CD4-positive, alpha-beta T cell treated with Interleukin-17A for 1 hour (primary cell): Measurements from ENCODE around the gene MIPOL1.
"Not testable (repeated sequence)": the region's sequence is repeated elsewhere in the genome, so short reads cannot be mapped to it uniquely, and the experiment has no call there.

Experiments
- DNase-seq: peaks from one replicate; pipeline ENCODE4 v3.0.0-alpha.2; 2020

MIPOL1 gene

DNA sequence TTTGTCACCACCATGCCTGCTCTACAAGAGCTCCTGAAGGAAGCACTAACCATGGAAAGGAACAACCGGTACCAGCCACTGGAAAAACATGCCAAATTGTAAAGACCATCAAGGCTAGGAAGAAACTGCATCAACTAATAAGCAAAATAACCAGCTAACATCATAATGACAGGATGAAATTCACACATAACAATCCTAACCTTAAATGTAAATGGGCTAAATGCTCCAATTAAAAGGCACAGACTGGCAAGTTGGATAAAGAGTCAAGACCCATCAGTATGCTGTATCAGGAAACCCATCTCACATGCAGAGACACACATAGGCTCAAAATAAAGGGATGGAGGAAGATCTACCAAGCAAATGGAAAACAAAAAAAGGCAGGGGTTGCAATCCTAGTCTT lies 97.5 kb downstream of the MIPOL1 start:
- not testable (repeated sequence) for DNase-seq

DNA sequence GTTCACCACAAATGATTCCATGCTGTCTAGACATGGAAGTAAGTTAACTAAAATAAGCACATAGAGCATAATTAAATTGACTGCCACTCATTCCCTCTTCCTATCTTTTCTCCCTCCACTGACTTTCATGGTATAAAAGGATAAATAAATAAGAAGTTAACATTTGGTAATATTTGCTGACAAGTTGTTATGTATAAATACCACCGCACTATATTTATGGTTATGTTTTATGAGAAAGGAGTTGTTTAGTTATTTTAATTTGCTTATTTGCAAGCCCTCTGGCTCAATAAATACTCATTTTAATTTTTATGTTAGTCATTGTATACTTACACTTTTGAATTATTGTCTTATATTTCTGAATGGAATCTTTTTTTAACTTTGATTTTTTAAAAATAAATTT lies 113.5 kb downstream of the MIPOL1 start:
- DNase-seq: no peak

- DNase-seq: no peak
These were observed 121.2 kb downstream of the MIPOL1 start for GRCh38 chr14:37318938-37319337.

- DNase-seq: no peak
These were observed 122.4 kb downstream of the MIPOL1 start for GRCh38 chr14:37320106-37320505.

GRCh38 chr14:37325332-37325731 lies 127.6 kb downstream of the MIPOL1 start:
- DNase-seq: no peak

DNA sequence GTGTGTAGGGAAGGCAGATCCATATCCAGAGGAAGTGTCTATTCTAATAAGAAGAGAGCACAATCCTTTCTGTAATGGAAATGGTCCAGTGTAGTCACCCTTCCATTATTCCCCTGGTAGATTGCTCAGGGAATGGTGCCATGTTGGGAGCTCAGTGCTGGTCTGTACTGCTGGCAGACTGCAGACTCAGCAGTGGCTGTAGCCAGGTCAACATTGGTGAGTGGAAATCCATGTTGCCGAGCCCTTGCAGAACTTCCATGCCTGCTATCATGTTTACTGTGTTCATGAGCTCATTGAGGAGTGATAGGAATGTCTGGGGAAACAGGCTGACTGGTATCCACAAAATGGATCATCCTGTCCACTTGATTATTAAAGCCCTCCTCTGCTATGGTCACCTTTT lies 128.7 kb downstream of the MIPOL1 start:
- DNase-seq: no peak

- DNase-seq: not testable (repeated sequence)
These were observed 130.2 kb downstream of the MIPOL1 start for GRCh38 chr14:37327933-37328332.

GRCh38 chr14:37328673-37329072 lies 130.9 kb downstream of the MIPOL1 start:
- no peak for DNase-seq

DNA sequence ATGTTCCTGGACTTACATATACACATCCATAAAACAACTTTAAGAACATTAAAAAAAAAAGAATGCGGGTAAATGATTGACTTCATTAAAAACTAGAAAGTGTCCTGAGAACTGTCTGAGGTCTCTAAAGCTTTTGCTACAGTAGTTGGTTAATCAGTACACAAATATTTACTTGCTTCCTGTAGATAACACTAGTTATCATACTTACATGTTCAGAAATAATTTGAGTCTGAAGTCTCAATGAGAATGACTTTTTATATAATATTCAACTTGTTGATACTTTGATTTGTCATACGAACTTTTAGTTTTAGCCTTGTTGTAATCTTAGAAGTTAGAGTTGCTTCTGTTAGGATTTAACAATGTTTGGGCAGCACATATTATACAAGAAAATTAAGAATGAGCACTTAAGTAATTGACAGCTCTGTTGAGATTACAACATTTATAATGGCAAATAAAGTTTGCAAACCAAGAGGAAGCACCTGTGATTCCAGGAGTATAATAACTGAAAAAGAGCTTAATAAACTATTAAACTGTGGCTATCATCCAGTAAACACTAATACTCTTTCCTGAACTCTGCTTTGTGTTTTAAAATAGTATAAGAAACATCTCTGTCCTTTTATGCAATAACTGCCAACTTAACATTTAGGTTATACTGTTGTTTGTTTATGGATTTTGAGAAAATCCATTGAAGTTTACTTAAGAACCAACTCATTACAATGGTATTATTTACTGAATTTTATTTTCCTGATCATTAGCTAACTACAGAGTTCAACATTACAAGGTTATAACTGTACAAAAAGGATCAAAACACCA lies 131.7 kb downstream of the MIPOL1 start:
- DNase-seq: no peak

- no peak for DNase-seq
These were observed 133.2 kb downstream of the MIPOL1 start for GRCh38 chr14:37330910-37331309.

DNA sequence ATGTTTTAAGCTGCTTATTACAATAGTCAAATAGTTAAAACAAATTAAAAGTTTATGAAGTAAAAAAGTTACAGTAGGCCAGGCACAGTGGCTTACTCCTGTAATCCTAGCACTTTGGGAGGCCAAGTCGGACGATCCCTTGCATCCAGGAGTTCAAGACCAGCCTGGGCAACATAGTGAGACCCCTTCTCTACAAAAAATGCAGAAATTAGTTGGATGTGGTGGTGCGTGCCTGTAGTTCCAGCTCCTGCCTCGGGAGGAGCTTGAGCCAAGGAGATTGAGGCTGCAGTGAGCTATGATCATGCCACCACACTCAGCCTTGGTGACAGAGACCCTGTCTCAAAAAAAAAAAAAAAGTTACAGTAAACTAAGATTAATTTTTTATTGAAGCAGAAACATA lies 142.6 kb downstream of the MIPOL1 start:
- DNase-seq: no peak

GRCh38 chr14:37343307-37344094 lies 145.8 kb downstream of the MIPOL1 start:
- DNase-seq: no peak

DNA sequence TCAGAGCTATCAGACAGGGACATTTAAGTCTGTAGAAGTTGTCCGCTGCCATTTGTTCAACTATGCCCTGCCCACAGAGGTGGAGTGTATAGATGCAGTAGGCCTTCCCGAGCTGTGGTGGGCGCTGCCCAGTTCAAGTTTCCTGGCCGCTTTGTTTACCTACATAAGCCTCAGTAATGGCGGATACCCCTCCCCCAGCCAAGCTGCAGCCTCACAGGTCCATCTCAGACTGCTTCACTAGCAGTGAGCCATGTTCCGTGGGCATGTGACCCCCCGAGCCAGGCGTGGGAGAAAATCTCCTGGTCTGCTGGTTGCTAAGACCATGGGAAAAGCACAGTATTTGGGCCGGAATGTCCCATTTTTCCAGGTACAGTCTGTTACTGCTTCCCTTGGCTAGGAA lies 165.9 kb downstream of the MIPOL1 start:
- no peak for DNase-seq

DNA sequence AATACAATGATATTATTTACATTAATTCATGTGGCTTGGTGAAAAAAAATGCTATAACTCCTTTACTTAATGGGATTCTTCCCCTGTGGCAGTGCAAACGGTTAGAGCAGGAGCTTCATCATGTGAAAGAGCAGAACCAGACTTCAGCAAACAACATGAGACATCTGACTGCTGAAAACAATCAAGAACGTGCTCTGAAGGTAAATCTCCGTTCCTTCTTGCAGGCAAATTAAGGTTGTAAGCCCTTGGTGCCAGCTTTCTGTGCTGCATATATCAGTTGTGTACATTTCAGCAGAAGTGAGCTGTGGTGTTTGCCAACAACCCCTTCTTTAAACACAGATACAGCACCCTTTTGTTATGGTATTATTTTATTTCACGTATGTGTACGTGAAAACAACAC lies 171.7 kb downstream of the MIPOL1 start:
- DNase-seq: no peak

GRCh38 chr14:37375566-37375965 lies 177.8 kb downstream of the MIPOL1 start:
- DNase-seq: no peak

DNA sequence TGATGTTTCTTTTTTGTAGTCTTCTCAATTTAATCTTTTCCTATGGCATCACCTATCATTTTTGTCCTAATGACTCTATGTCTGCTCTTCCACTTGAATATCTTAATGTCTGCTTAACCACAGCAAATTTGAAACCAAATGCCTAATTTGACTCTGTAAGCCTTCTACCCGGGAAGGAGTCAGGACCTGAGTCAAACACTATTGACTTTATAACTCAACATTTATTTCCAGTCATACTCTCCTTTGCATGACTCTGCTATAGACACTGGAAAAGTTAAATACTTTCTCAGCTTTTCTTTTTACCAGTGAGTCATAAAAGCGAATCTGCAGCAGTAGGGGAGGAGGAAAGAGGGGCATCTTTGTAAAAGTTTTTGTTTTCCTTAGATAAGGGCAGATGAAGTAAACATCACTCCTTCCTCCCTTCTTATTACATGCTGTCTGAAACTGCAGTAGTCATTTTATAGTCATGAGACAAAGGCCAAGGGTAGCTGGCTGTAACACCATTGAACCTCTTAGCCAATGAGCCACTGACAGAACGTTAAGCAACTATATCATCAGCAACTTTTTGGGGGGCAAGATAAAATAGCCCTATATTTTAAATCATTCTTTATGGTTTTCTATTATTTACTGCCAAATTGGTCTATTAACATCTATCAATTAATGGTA lies 179.3 kb downstream of the MIPOL1 start:
- no peak for DNase-seq

DNA sequence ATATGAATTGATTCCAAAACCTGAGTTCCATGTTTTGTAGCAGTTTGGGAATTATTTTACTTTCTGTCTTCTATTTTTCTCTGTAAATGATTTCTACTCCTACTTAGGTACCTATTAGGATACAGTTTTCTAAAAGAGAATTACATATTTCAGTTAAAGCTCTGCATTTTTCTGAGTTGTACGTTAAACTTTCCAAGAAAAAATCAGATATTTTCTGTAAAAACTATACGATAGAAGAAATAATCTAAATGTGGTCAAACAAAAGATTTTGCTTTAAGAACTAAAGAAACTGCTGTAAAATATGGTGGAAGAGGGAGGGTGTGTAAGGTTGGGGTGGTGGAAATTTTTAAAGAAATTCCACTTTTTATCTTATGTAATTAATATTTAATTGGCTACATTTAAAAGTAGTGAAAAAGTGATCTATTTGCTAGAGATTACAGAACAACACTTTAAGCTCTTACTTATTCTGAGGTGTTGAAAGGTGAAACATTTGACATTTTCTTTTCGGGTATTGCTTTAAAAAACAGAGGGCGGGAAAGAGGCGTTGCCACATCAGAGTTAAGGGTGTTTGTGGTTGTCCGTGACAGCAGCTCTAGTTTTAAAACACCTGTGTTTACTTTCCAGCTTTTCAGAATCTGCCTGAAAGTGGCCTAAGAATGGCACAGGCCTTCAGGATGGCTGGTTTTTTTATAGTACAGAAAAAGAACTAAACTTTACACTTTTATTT lies 187.3 kb downstream of the MIPOL1 start:
- DNase-seq: no peak

DNA sequence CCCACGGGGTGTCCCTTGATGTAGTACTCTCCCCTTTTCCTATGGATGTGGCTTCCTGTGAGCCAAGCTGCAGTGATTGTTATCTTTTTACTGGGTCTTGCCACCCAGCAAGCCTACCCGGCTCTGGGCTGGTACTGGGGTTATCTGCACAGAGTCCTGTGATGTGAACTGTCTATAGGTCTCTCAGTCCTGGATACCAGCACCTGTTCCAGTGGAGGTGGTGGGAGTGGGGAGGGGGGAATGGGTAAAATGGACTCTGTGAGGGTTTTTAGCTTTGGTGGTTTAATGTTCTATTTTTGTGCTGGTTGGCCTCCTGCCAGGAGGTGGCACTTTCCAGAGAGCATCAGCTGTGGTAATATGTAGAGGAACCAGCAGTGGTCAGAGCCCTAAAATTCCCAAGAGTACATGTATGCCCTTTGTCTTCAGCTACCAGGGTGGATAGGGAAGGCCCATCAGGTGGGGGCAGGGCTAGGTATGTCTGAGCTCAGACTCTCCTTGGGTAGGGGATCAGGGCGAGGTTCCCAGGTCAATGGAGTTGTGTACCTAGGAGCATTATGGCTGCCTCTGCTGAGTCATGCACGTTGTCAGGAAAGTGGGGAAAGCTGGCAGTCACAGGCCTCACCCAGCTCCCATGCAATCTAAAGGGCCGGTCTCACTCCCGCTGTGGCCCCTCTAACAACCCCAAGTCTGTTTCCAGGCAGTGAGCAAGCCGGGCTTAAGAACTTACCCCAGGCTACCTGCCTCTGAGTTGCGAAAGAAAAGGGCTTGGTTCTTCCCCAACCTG lies 199.6 kb downstream of the MIPOL1 start:
- DNase-seq: not testable (repeated sequence)

GRCh38 chr14:37397941-37398215 lies 200.1 kb downstream of the MIPOL1 start:
- no peak for DNase-seq

DNA sequence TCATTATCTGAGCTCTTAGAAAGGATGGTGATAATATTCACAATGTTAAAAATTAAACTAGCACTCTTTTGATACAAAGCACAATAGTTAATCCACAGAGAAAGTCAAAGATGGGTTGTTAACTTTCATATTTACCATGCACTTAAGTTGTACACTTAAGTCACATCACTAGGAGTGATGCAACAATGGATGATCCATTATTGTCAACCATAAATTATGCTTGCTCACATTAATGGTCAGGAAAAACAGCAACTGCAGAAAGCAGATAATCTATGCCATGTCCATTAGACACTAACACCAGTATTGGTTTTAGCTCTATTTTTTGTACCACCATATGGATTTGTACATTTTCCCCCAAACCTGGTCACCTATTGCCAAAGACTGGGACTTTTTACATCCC lies 201.8 kb downstream of the MIPOL1 start:
- DNase-seq: no peak

DNA sequence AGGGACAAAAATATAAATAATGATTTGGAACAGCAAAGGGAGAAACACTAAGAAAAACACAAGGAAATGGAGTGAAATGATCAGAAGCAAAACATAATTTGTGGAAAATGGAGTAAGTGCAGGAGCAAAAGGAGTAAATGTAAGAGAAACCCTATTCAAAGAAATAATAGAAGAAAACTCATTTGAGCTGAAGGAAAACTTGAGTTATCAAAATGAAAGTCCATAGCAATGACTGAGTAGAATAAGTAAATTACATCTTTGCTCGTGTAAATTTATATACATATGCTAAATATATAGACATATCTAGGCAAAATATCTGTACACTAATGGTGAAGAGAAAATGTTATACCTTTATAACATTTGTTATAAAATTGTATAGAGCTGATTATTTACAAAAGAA lies 203.4 kb downstream of the MIPOL1 start:
- no peak for DNase-seq

- no peak for DNase-seq
These were observed 205.9 kb downstream of the MIPOL1 start for GRCh38 chr14:37403626-37404025.

DNA sequence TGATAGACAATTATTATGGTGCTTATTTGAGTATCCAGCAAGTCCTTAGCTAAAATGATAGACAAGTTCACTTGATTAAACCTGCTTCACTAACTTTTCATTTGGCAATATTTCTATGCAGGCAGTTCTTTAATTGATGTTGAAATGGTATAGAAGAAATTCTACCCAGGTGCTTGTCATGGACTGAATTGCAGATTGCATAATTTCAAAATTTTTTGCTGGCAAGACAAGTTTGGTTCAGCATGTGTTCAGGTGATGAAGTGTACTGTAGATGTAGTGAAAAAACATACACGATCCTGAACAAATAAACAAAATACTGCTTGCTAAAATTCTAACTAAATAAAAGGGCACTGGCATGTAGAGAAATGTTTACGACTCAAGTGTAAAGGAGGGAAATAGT lies 208.4 kb downstream of the MIPOL1 start:
- DNase-seq: no peak
